ENCODE measurements around the gene POU2F1. TPM values are rescaled to one million over a fixed set of nuclear protein-coding genes. Genes with fewer than 3 reads are reported as not detected.
A peak's percentile ranks its signal among the peaks of the same experiment; 100 is the strongest.

The POU2F1 gene
- total RNA-seq, 1 experiment from 2014 or later = 24.5 TPM

DNA sequence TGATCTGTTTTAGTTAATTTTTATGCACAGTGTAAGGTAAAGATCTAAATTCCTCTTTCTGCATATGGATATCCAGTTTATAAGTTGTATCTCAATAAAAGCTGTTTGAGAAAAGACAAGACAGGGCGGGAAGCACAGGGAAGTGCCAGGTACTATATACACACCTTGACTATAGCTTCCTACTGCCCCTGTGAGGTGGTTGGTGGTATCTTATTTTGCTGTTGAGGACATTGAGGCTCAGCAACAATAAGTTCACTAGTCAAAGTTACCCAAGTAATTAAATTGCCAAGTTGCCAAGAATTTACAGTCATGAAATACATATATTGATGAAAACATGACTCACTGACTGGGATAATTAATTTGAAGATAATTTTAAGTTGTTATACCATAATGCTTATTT lies 188.5 kb downstream of the POU2F1 start:
- no peak overlapping the region for H3K4me3 ChIP-seq (replicated peaks in 1 of 2; ENCODE audit: low read depth in 1 of 2, low read length in 2 of 2)
- DNase-seq (ENCODE audit: low read depth, low spot score) (peak; percentile 8), ATAC-seq (peak; percentile 89)
- no peak overlapping the region for H2AFZ ChIP-seq (ENCODE audit: low read depth, low read length, poor library complexity, severe bottlenecking)
- CTCF ChIA-PET = interaction anchor here (1.1 to 1.6 kb wide), 3 partner anchors 12 to 350 kb away, joined by 4 to 10 read pairs (median 5); no protein-coding TSS in a partner anchor
- no peaks in the 10 kb centered on the region for H3K27me3 ChIP-seq (ENCODE audit: insufficient read depth, low read length)
- no peaks in the 10 kb centered on the region for H4K20me1 ChIP-seq (ENCODE audit: insufficient read depth)
- RAD21 ChIA-PET (ENCODE audit: low non-redundant PET in 1 of 2, low total read pairs in 2 of 2, uncharacterized antibody in 2 of 2, unreplicated experiment in 2 of 2) = interaction anchor here (0.9 to 1.0 kb wide), 2 partner anchors 141 to 342 kb away, joined by 3 to 4 read pairs; no protein-coding TSS in a partner anchor
- H3K4me2 ChIP-seq (ENCODE audit: low read length) = no peak overlapping the region
- no peaks in the 10 kb centered on the region for H3K9me2 ChIP-seq (ENCODE audit: insufficient read depth)
- POLR2A ChIA-PET = no interaction called here
- H3K36me3 ChIP-seq (ENCODE audit: control insufficient read depth in 1 of 2, insufficient read depth in 2 of 2, low read length in 2 of 2) = peaks cover 4 to 7% of the 10 kb centered on the region in 2 experiments
- peaks cover 0 to 4% of the 10 kb centered on the region in 2 experiments; a peak in 1 of 4 replicates for H3K4me1 ChIP-seq (ENCODE audit: control insufficient read depth in 1 of 2, insufficient read depth in 2 of 2, low read length in 2 of 2)
- H3K9me3 ChIP-seq (ENCODE audit: control insufficient read depth in 1 of 2, insufficient read depth in 1 of 2, low read depth in 1 of 2, low read length in 2 of 2) = no peaks in the 10 kb centered on the region
- TF ChIP-seq CEBPB (IDR thresholded peaks at IDR 0.05; ENCODE audit: low read depth) = no peak
- TF ChIP-seq RAD21 (IDR thresholded peaks at IDR 0.05; ENCODE audit: low read depth) = peak; percentile 48
- TF ChIP-seq, protein P1, sequence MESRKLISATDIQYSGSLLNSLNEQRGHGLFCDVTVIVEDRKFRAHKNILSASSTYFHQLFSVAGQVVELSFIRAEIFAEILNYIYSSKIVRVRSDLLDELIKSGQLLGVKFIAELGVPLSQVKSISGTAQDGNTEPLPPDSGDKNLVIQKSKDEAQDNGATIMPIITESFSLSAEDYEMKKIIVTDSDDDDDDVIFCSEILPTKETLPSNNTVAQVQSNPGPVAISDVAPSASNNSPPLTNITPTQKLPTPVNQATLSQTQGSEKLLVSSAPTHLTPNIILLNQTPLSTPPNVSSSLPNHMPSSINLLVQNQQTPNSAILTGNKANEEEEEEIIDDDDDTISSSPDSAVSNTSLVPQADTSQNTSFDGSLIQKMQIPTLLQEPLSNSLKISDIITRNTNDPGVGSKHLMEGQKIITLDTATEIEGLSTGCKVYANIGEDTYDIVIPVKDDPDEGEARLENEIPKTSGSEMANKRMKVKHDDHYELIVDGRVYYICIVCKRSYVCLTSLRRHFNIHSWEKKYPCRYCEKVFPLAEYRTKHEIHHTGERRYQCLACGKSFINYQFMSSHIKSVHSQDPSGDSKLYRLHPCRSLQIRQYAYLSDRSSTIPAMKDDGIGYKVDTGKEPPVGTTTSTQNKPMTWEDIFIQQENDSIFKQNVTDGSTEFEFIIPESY (IDR thresholded peaks at IDR 0.05; ENCODE audit: extremely low read depth, insufficient replicate concordance, low read length) = no peak
- TF ChIP-seq, protein P2, sequence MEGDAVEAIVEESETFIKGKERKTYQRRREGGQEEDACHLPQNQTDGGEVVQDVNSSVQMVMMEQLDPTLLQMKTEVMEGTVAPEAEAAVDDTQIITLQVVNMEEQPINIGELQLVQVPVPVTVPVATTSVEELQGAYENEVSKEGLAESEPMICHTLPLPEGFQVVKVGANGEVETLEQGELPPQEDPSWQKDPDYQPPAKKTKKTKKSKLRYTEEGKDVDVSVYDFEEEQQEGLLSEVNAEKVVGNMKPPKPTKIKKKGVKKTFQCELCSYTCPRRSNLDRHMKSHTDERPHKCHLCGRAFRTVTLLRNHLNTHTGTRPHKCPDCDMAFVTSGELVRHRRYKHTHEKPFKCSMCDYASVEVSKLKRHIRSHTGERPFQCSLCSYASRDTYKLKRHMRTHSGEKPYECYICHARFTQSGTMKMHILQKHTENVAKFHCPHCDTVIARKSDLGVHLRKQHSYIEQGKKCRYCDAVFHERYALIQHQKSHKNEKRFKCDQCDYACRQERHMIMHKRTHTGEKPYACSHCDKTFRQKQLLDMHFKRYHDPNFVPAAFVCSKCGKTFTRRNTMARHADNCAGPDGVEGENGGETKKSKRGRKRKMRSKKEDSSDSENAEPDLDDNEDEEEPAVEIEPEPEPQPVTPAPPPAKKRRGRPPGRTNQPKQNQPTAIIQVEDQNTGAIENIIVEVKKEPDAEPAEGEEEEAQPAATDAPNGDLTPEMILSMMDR (IDR thresholded peaks at IDR 0.05 in 2 of 3, conservative IDR thresholded peaks at IDR 0.05 in 1 of 3; ENCODE audit: borderline replicate concordance in 1 of 3, insufficient read depth in 1 of 3, low read depth in 2 of 3, low read length in 2 of 3) = peak; percentile 22 to 53 (median 37); a peak in 4 of 6 replicates
- TF ChIP-seq CBX3 (IDR thresholded peaks at IDR 0.05; ENCODE audit: low read depth) = 0 out of 2 replicates have a peak, but pooled peaks have one; percentile 20
- H3K27ac ChIP-seq (ENCODE audit: low read depth, low read length) = no peak overlapping the region
- H3K79me2 ChIP-seq (ENCODE audit: insufficient read depth, low read length) = no peaks in the 10 kb centered on the region
- no TSS peak for BruUV-seq (replicated peaks)
- H3K9ac ChIP-seq (ENCODE audit: low read length) = no peak overlapping the region
- intact Hi-C loops (cut with micrococcal nuclease) = no loop called here

Data from HCT116 (cell line).